Breast epithelium (tissue), 3 donors: ENCODE results near the gene MOCS3.

Experiments used
- POLR2A ChIP-seq: fragments of 450-650 bp; IDR thresholded peaks from one replicate; pipeline ENCODE4 v1.6.1; 2016; ENCODE audit warnings: antibody characterized with exemption, mild to moderate bottlenecking, moderate library complexity
- POLR2AphosphoS5 ChIP-seq, 3 donors: sonication (generic); formaldehyde crosslinking; IDR thresholded peaks; one replicate each; pipeline ENCODE4 v1.6.1; 2017; ENCODE audit warnings: antibody characterized with exemption in 3 of 3
- TF ChIP-seq, protein P1 (sequence below), 3 donors: fragments of 450-650 bp; IDR thresholded peaks; one replicate each; pipeline ENCODE4 v1.5.1; 2016 to 2017; ENCODE audit warnings: antibody characterized with exemption in 3 of 3, mild to moderate bottlenecking in 3 of 3, moderate library complexity in 3 of 3

DNA sequence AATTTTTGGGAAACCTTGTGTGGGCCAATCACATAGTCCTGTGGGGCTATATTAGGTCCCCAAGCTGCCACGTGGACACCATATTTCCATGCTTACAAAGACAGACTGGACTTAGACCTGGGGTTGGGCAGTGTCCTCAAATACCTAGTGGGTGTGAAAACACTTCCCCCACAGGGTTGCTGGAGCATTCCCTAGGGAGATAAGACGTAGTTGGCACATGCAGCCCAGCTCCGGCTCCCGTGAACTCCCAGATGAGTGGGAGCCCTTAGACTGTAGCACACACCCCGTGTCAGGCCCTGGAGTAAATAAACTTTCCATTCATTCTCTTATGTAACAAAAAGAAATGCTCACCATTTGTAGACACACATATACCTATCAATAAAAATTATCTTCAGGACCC, 50.1 kb downstream of the MOCS3 start:
- TF ChIP-seq, protein P1, sequence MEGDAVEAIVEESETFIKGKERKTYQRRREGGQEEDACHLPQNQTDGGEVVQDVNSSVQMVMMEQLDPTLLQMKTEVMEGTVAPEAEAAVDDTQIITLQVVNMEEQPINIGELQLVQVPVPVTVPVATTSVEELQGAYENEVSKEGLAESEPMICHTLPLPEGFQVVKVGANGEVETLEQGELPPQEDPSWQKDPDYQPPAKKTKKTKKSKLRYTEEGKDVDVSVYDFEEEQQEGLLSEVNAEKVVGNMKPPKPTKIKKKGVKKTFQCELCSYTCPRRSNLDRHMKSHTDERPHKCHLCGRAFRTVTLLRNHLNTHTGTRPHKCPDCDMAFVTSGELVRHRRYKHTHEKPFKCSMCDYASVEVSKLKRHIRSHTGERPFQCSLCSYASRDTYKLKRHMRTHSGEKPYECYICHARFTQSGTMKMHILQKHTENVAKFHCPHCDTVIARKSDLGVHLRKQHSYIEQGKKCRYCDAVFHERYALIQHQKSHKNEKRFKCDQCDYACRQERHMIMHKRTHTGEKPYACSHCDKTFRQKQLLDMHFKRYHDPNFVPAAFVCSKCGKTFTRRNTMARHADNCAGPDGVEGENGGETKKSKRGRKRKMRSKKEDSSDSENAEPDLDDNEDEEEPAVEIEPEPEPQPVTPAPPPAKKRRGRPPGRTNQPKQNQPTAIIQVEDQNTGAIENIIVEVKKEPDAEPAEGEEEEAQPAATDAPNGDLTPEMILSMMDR (IDR thresholded peaks at IDR 0.05): no peak
- TF ChIP-seq POLR2A (no peak), POLR2AphosphoS5 (IDR thresholded peaks at IDR 0.05) (no peak)
